ENCODE measurements around the gene LCA5L. TPM values are rescaled to one million over a fixed set of nuclear protein-coding genes. Genes with fewer than 3 reads are reported as not detected.

The LCA5L gene
- total and polyA plus RNA-seq, 3 donors from 2014 or later: 61.9 to 103 (median 88.0) TPM

GRCh38 chr21:39453571-39454179 is 8.1 kb upstream of the LCA5L start:
- intact Hi-C loops (cut with DNase I; ENCODE audit: low total_unique reads): no loop called here
- no peak for DNase-seq
- H3K9me3 ChIP-seq: no peaks in the 10 kb centered on the region
- H3K27ac ChIP-seq: no peak overlapping the region
- TF ChIP-seq POLR2A (IDR thresholded peaks at IDR 0.05) (no peak), CTCF (IDR thresholded peaks at IDR 0.05) (no peak)
- no peaks in the 10 kb centered on the region for H3K36me3 ChIP-seq (ENCODE audit: low read depth, missing control alignments)
- no peaks in the 10 kb centered on the region for H3K27me3 ChIP-seq
- H3K4me1 ChIP-seq: no peaks in the 10 kb centered on the region
- no peak overlapping the region for H3K4me3 ChIP-seq
- 88 to 93% methylated on average over 4 of the region's 4 CpGs for WGBS, 2 donors

- no peaks in the 10 kb centered on the region for H3K36me3 ChIP-seq (ENCODE audit: low read depth, missing control alignments)
- no peak overlapping the region for H3K27ac ChIP-seq
- H3K4me1 ChIP-seq: no peaks in the 10 kb centered on the region
- DNase-seq: no peak
- H3K9me3 ChIP-seq: no peaks in the 10 kb centered on the region
- intact Hi-C loops (cut with DNase I; ENCODE audit: low total_unique reads): no loop called here
- H3K27me3 ChIP-seq: no peaks in the 10 kb centered on the region
- no peak overlapping the region for H3K4me3 ChIP-seq
- WGBS, 2 donors: 85 to 87% methylated on average over 6 of the region's 6 CpGs
- no peak for TF ChIP-seq CTCF (IDR thresholded peaks at IDR 0.05)
- TF ChIP-seq POLR2A (IDR thresholded peaks at IDR 0.05): no peak
Measured at GRCh38 chr21:39452970-39453342, 7.4 kb upstream of the LCA5L start.

GRCh38 chr21:39452207-39452969 is 6.8 kb upstream of the LCA5L start:
- no peak overlapping the region for H3K27ac ChIP-seq
- H3K9me3 ChIP-seq: no peaks in the 10 kb centered on the region
- H3K27me3 ChIP-seq: no peaks in the 10 kb centered on the region
- H3K4me1 ChIP-seq: no peaks in the 10 kb centered on the region
- TF ChIP-seq POLR2A (IDR thresholded peaks at IDR 0.05): no peak
- H3K36me3 ChIP-seq (ENCODE audit: low read depth, missing control alignments): no peaks in the 10 kb centered on the region
- no peak for DNase-seq
- WGBS, 2 donors: 72 to 73% methylated on average over 10 of the region's 10 CpGs
- intact Hi-C loops (cut with DNase I; ENCODE audit: low total_unique reads): no loop called here
- no peak overlapping the region for H3K4me3 ChIP-seq

GRCh38 chr21:39451332-39452206 is 6.0 kb upstream of the LCA5L start, which contains the start of gene SH3BGR:
SH3BGR (plus strand) TSS chr21:39451970; CDS start chr21:39452097, 127 bp downstream.
- 67 to 74% methylated on average over 13 to 15 of the region's 15 CpGs for WGBS, 2 donors
- Histone ChIP-seq H3K27ac (no peak within 1 kb of the TSS), H3K4me3 (no peak within 1 kb of the TSS), H3K9me3 (no peaks in the 10 kb centered on the region), H3K36me3 (ENCODE audit: low read depth, missing control alignments) (no peaks in the 10 kb centered on the region), H3K27me3 (no peaks in the 10 kb centered on the region), H3K4me1 (no peaks in the 10 kb centered on the region)
- TF ChIP-seq CTCF (IDR thresholded peaks at IDR 0.05) (no peak), POLR2A (IDR thresholded peaks at IDR 0.05) (no peak)
- intact Hi-C loops (cut with DNase I; ENCODE audit: low total_unique reads): no loop called here
- DNase-seq: peak; percentile 58

- WGBS, 2 donors: 93 to 95% methylated on average over 7 of the region's 7 CpGs
Measured at GRCh38 chr21:39447264-39447663, 1.7 kb upstream of the LCA5L start.

More at GRCh38 chr21:39447264-39447663, 1.7 kb upstream of the LCA5L start:
- H3K4me1 ChIP-seq: no peaks in the 10 kb centered on the region
- H3K9me3 ChIP-seq: no peaks in the 10 kb centered on the region
- intact Hi-C loops (cut with DNase I; ENCODE audit: low total_unique reads): no loop called here
- DNase-seq: no peak
- no peak overlapping the region for H3K4me3 ChIP-seq
- H3K36me3 ChIP-seq (ENCODE audit: low read depth, missing control alignments): no peaks in the 10 kb centered on the region
- H3K27ac ChIP-seq: no peak overlapping the region
- no peaks in the 10 kb centered on the region for H3K27me3 ChIP-seq
- no peak for TF ChIP-seq POLR2A (IDR thresholded peaks at IDR 0.05)
- TF ChIP-seq CTCF (IDR thresholded peaks at IDR 0.05): no peak

All from testis (tissue), 3 donors.